Endothelial cell of umbilical vein (primary cell): ENCODE results near the gene CES5A. TPM values are rescaled to one million over a fixed set of nuclear protein-coding genes. Genes with fewer than 3 reads are reported as not detected.

ENCODE experiments used
- BruUV-seq: library from RNA; stranded (reverse); fragments of 400-500 nt; replicated peaks from 2 replicates; lab custom pipeline; 2021; lab: Mats Ljungman, UMichigan
- CTCF ChIA-PET: fragments of 300-600, 350-600 bp; sonication (Branson Sonifier 250); formaldehyde crosslinking; loops from one replicate; lab custom pipeline; 2021; ENCODE audit warnings: antibody characterized with exemption, inconsistent platforms; lab: Charles Lee
- POLR2A ChIA-PET: fragments of 300-600, 350-600 bp; sonication (Branson Sonifier 250); formaldehyde crosslinking; loops from one replicate; lab custom pipeline; 2021; ENCODE audit warnings: antibody characterized with exemption, inconsistent platforms; lab: Charles Lee
- DNase-seq: peaks from one replicate; pipeline ENCODE4 v3.0.0-alpha.2; 2011; ENCODE audit warnings: low read depth, low spot score
- FAIRE-seq: peaks from 2 replicates; lab custom pipeline; 2011; peaks lifted over from hg19 to GRCh38; lab: Jason Lieb, UNC
- H2AFZ ChIP-seq: 2 replicates; pipeline ENCODE4 v1.6.0; 2012; ENCODE audit warnings: low read depth, low read length, control low read depth, inconsistent platforms
- H3K27ac ChIP-seq: 2 replicates; pipeline ENCODE4 v1.5.1; 2011; ENCODE audit warnings: low read depth, mild to moderate bottlenecking, control low read depth, low read length, moderate library complexity; ENCODE audit not compliant: insufficient read depth
- H3K27me3 ChIP-seq, 2 experiments: 2 replicates each; pipeline versions ENCODE4 v1.6.0 to v1.6.1; 2011; ENCODE audit warnings: low read length in 2 of 2, mixed read lengths in 1 of 2; ENCODE audit not compliant: control insufficient read depth in 2 of 2, insufficient read depth in 2 of 2
- H3K36me3 ChIP-seq, 2 experiments: 2 replicates in 1 of 2; 3 replicates in 1 of 2; pipeline ENCODE4 v1.5.1; 2011; ENCODE audit warnings: low read length in 2 of 2, mild to moderate bottlenecking in 1 of 2, moderate library complexity in 1 of 2; ENCODE audit not compliant: control insufficient read depth in 2 of 2, insufficient read depth in 2 of 2; ENCODE audit errors: extremely low read depth in 1 of 2
- H3K4me1 ChIP-seq: 3 replicates; pipeline ENCODE4 v1.5.1; 2011; ENCODE audit warnings: mild to moderate bottlenecking, low read length; ENCODE audit not compliant: control insufficient read depth, insufficient read depth; ENCODE audit errors: extremely low read depth
- H3K4me2 ChIP-seq: 2 replicates; pipeline ENCODE4 v1.6.1; 2011; ENCODE audit warnings: low read length, control low read depth, mixed read lengths; ENCODE audit not compliant: insufficient read depth
- H3K4me3 ChIP-seq, 3 experiments: fragments of 200-600 bp in 1 of 3; sonication (generic), shearing (Covaris generic) in 1 of 3; replicated peaks in 1 of 3; 2 replicates each; pipeline ENCODE4 v1.5.1; 2011 to 2016; ENCODE audit warnings: control low read depth in 3 of 3, low read length in 3 of 3, mild to moderate bottlenecking in 2 of 3, inconsistent platforms in 1 of 3, low read depth in 1 of 3, moderate library complexity in 1 of 3; ENCODE audit not compliant: insufficient read depth in 1 of 3
- H3K79me2 ChIP-seq: 2 replicates; pipeline ENCODE4 v1.6.0; 2012; ENCODE audit warnings: low read length, inconsistent platforms; ENCODE audit not compliant: control insufficient read depth, insufficient read depth
- H3K9ac ChIP-seq: replicated peaks from 2 replicates; pipeline ENCODE3; 2011; ENCODE audit warnings: low read length, control low read depth; ENCODE audit not compliant: insufficient read depth; ENCODE audit errors: extremely low read depth
- H3K9me1 ChIP-seq: replicated peaks from 3 replicates; pipeline ENCODE4 v1.6.0; 2011; ENCODE audit warnings: mild to moderate bottlenecking, low read length; ENCODE audit not compliant: control insufficient read depth, insufficient read depth; ENCODE audit errors: extremely low read depth
- H3K9me3 ChIP-seq: replicated peaks from 2 replicates; pipeline ENCODE4 v1.5.1; 2012; ENCODE audit warnings: low read length, inconsistent platforms; ENCODE audit not compliant: control insufficient read depth, insufficient read depth
- H4K20me1 ChIP-seq: replicated peaks from 2 replicates; pipeline ENCODE3; 2011; ENCODE audit warnings: mild to moderate bottlenecking, low read length; ENCODE audit not compliant: control insufficient read depth, insufficient read depth; ENCODE audit errors: extremely low read depth
- CTCF ChIP-seq, 2 donors: IDR thresholded peaks; 1 replicate in 1 of 2; 2 replicates in 1 of 2; pipeline ENCODE4 v1.5.1; 2011; ENCODE audit warnings: low read length in 2 of 2, mild to moderate bottlenecking in 2 of 2, moderate library complexity in 2 of 2, control low read depth in 1 of 2, inconsistent platforms in 1 of 2, low read depth in 1 of 2; ENCODE audit not compliant: insufficient read depth in 1 of 2; ENCODE audit errors: extremely low read depth in 1 of 2
- EZH2 ChIP-seq: IDR thresholded peaks from 2 replicates; pipeline ENCODE4 v1.6.1; 2012; ENCODE audit warnings: borderline replicate concordance, low read depth, mild to moderate bottlenecking, moderate library complexity, low read length, inconsistent platforms; ENCODE audit not compliant: severe bottlenecking
- FOS ChIP-seq: IDR thresholded peaks from 2 replicates; pipeline ENCODE4 v1.6.1; 2011; ENCODE audit warnings: mild to moderate bottlenecking, low read length, moderate library complexity, borderline replicate concordance; ENCODE audit not compliant: insufficient read depth
- GATA2 ChIP-seq: IDR thresholded peaks from 2 replicates; pipeline ENCODE4 v1.7.0; 2011; ENCODE audit warnings: low read depth, mild to moderate bottlenecking, moderate library complexity, mixed read lengths, low read length; ENCODE audit not compliant: insufficient read length, insufficient read depth
- JUN ChIP-seq: IDR thresholded peaks from 2 replicates; pipeline ENCODE4 v1.6.1; 2011; ENCODE audit warnings: borderline replicate concordance, low read depth; ENCODE audit not compliant: insufficient read length, insufficient read depth
- MAX ChIP-seq: IDR thresholded peaks from 2 replicates; pipeline ENCODE4 v1.6.1; 2011; ENCODE audit not compliant: insufficient read depth, insufficient read length
- MYC ChIP-seq: IDR thresholded peaks from one replicate; pipeline ENCODE4 v1.6.1; 2011; ENCODE audit warnings: mild to moderate bottlenecking, low read depth, low read length
- POLR2A ChIP-seq: IDR thresholded peaks from 2 replicates; pipeline ENCODE4 v1.6.1; 2012; ENCODE audit warnings: low read depth, mild to moderate bottlenecking, control low read depth, low read length
- POLR2AphosphoS5 ChIP-seq: IDR thresholded peaks from 2 replicates; pipeline ENCODE4 v1.6.1; 2012; ENCODE audit warnings: low read depth, mild to moderate bottlenecking, control low read depth, low read length, moderate library complexity; ENCODE audit not compliant: insufficient read depth
- dilution Hi-C: fragments of 300-500 bp; cut with MboI; formaldehyde crosslinking; loops from one replicate; pipeline ENCODE4 v1.15.0; 2019; ENCODE audit warnings: low sequenced_read_pairs; ENCODE audit not compliant: extremely low pct_ligation_motif_present
- intact Hi-C: fragments of 100-400 bp; cut with micrococcal nuclease; formaldehyde crosslinking; loops from one replicate; pipeline ENCODE4 v1.10.0; 2022
- polyA plus RNA-seq, 4 experiments: library from polyadenylated mRNA; depleted of rRNA in 3 of 4; stranded (reverse) in 3 of 4; unstranded in 1 of 4; fragments of >200 nt; gene quantifications; 2 replicates each; pipeline versions ENCODE4 v1.2.1 to v1.2.3, GENCODE V29; 2011 to 2012; ENCODE audit warnings: missing spikeins in 1 of 4
- total RNA-seq: library from RNA; stranded (reverse); gene quantifications from 2 replicates; pipeline ENCODE4 v1.2.3, GENCODE V29; 2021

Gene CES5A
- total and polyA plus RNA-seq, 2 donors (not counting 3 experiments of a cell fraction or from before 2014, with no cell fraction given) = not detected

- Histone ChIP-seq H3K27me3 (no peaks in the 10 kb centered on the region), H4K20me1 (no peaks in the 10 kb centered on the region), H3K4me3 (no peak overlapping the region), H3K79me2 (no peaks in the 10 kb centered on the region), H3K9me1 (no peaks in the 10 kb centered on the region), H3K27ac (no peak overlapping the region), H3K4me2 (no peak overlapping the region), H2AFZ (no peak overlapping the region), H3K36me3 (no peaks in the 10 kb centered on the region), H3K9ac (no peak overlapping the region), H3K4me1 (no peaks in the 10 kb centered on the region), H3K9me3 (no peaks in the 10 kb centered on the region)
- intact Hi-C loops = no loop called here
- ChIA-PET POLR2A (no interaction called here), CTCF (interaction anchor here (1.6 kb wide), 1 partner anchor 10 kb away, joined by 3 read pairs; no protein-coding TSS in a partner anchor)
- dilution Hi-C loops = loop anchor here (25.0 kb wide), 1 partner anchor 95 kb away; no protein-coding TSS in a partner anchor
- TF ChIP-seq CTCF (IDR thresholded peaks at IDR 0.05; ENCODE audit: extremely low read depth in 1 of 2, insufficient read depth in 1 of 2, low read depth in 1 of 2, low read length in 2 of 2) (no peak), MYC (no peak), JUN (no peak), EZH2 (no peak), FOS (no peak), GATA2 (no peak), POLR2A (no peak), MAX (no peak), POLR2AphosphoS5 (no peak)
- DNase-seq (no peak), FAIRE-seq (no peak)
- BruUV-seq = no TSS peak
These were observed 42.8 kb downstream of the CES5A start for GRCh38 chr16:55832425-55832772.
